SK-N-MC (cell line): ENCODE data around the gene LAMB3.

Experiments
- EZH2 ChIP-seq: fragments of 200-600 bp; sonication (generic); IDR thresholded peaks from one replicate; pipeline ENCODE4 v1.6.1; 2017; ENCODE audit warnings: antibody characterized with exemption
- FOXP2 ChIP-seq: optimal IDR thresholded peaks from 2 replicates; pipeline ENCODE3; 2011; ENCODE audit warnings: mild to moderate bottlenecking, moderate library complexity; ENCODE audit not compliant: insufficient read depth; ENCODE audit errors: extremely low read length, control extremely low read depth
- POLR2AphosphoS5 ChIP-seq: IDR thresholded peaks from 2 replicates; pipeline ENCODE4 v1.6.1; 2012; ENCODE audit warnings: mild to moderate bottlenecking, low read depth, low read length, borderline replicate concordance

GRCh38 chr1:209659909-209660308 lies 7.7 kb upstream of the LAMB3 start:
- TF ChIP-seq EZH2, result no peak
- peak; percentile 64; the same call in 1 of the 2 replicates for TF ChIP-seq POLR2AphosphoS5
- no peak for TF ChIP-seq FOXP2
